Uterus (tissue), 2 donors: ENCODE data around the gene PLIN5.

Experiments used
- POLR2A ChIP-seq, 2 donors: fragments of 450-650 bp; IDR thresholded peaks; one replicate each; pipeline ENCODE4 v1.6.1; 2016; ENCODE audit warnings: antibody characterized with exemption in 2 of 2, mild to moderate bottlenecking in 1 of 2, moderate library complexity in 1 of 2
- TF ChIP-seq, protein P1 (sequence below), 4 experiments: fragments of 200-600 bp in 2 of 4; fragments of 450-650 bp in 2 of 4; sonication (generic) in 2 of 4; IDR thresholded peaks; one replicate each; pipeline ENCODE4 v1.5.1; 2016 to 2019; ENCODE audit warnings: antibody characterized with exemption in 4 of 4, mild to moderate bottlenecking in 2 of 4, moderate library complexity in 1 of 4

DNA sequence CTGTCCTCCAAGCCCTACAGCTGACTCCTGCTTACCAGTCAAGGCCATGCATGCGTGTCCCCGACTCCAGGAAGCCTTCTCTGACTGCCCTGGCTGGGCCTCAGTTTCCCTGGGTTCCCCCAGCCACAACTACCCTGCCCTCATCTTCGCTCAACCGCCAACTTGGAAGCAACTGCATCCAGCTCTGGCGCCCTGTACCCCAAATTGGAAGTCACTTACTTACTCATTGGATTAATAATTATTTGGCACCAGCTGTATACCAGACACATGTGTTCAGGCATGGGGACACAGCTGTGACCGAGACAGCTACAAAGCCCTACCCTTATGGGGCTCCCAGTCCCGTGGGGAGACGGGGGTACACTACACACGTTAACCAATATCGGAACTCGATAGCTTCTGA is 35.4 kb upstream of the PLIN5 start:
- TF ChIP-seq, protein P1, sequence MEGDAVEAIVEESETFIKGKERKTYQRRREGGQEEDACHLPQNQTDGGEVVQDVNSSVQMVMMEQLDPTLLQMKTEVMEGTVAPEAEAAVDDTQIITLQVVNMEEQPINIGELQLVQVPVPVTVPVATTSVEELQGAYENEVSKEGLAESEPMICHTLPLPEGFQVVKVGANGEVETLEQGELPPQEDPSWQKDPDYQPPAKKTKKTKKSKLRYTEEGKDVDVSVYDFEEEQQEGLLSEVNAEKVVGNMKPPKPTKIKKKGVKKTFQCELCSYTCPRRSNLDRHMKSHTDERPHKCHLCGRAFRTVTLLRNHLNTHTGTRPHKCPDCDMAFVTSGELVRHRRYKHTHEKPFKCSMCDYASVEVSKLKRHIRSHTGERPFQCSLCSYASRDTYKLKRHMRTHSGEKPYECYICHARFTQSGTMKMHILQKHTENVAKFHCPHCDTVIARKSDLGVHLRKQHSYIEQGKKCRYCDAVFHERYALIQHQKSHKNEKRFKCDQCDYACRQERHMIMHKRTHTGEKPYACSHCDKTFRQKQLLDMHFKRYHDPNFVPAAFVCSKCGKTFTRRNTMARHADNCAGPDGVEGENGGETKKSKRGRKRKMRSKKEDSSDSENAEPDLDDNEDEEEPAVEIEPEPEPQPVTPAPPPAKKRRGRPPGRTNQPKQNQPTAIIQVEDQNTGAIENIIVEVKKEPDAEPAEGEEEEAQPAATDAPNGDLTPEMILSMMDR (IDR thresholded peaks at IDR 0.05), result no peak
- no peak for TF ChIP-seq POLR2A (IDR thresholded peaks at IDR 0.05)
